Caco-2 (cell line): ENCODE measurements around the gene PDK1. TPM values are rescaled to one million over a fixed set of nuclear protein-coding genes. Genes with fewer than 3 reads are reported as not detected.
"Not testable (repeated sequence)": the region's sequence is repeated elsewhere in the genome, so short reads cannot be mapped to it uniquely, and the experiment has no call there.

Experiments
- BruUV-seq: library from RNA; stranded (reverse); fragments of 400-500 nt; replicated peaks from 2 replicates; lab custom pipeline; 2021; lab: Mats Ljungman, UMichigan
- CTCF ChIA-PET: fragments of 300-600 bp; sonication (Branson Sonifier 250); formaldehyde crosslinking; loops from one replicate; lab custom pipeline; 2022; ENCODE audit warnings: antibody characterized with exemption; lab: Charles Lee
- POLR2A ChIA-PET: fragments of 300-600 bp; sonication (Branson Sonifier 250); formaldehyde crosslinking; loops from one replicate; lab custom pipeline; 2022; ENCODE audit warnings: antibody characterized with exemption; lab: Charles Lee
- DNase-seq, 2 experiments: peaks; one replicate each; pipeline versions ENCODE4 v3.0.0 to v3.0.0-alpha.2; 2020 to 2022
- H3K27me3 ChIP-seq: replicated peaks from 2 replicates; pipeline ENCODE4 v1.6.0; 2011; ENCODE audit warnings: low read length; ENCODE audit not compliant: control insufficient read depth, insufficient read depth
- H3K36me3 ChIP-seq: 2 replicates; pipeline ENCODE4 v1.5.1; 2011; ENCODE audit warnings: low read length; ENCODE audit not compliant: control insufficient read depth, insufficient read depth
- H3K4me1 ChIP-seq: fragments of 250-450 bp; sonication (Bioruptor Pico); 2 replicates; pipeline ENCODE4 v1.5.1; 2020; ENCODE audit warnings: mild to moderate bottlenecking
- H3K4me3 ChIP-seq: 2 replicates; pipeline ENCODE4 v1.5.1; 2011; ENCODE audit warnings: low read depth, mild to moderate bottlenecking, control low read depth, low read length
- H3K9me3 ChIP-seq: fragments of 250-450 bp; sonication (Bioruptor Pico); 2 replicates; pipeline ENCODE4 v1.5.1; 2020; ENCODE audit warnings: mild to moderate bottlenecking, moderate library complexity
- H3K27ac Mint-ChIP-seq: one replicate; pipeline ENCODE4 v1.8.0; 2022; ENCODE audit warnings: mixed read lengths; ENCODE audit not compliant: unreplicated experiment
- H3K27me3 Mint-ChIP-seq: one replicate; pipeline ENCODE4 v1.8.0; 2022; ENCODE audit warnings: mixed read lengths; ENCODE audit not compliant: insufficient read depth, unreplicated experiment
- H3K36me3 Mint-ChIP-seq: one replicate; pipeline ENCODE4 v1.8.0; 2022; ENCODE audit warnings: mild to moderate bottlenecking, mixed read lengths; ENCODE audit not compliant: insufficient read depth, unreplicated experiment
- H3K4me1 Mint-ChIP-seq: one replicate; pipeline ENCODE4 v1.8.0; 2022; ENCODE audit warnings: low read depth, mixed read lengths; ENCODE audit not compliant: unreplicated experiment
- H3K4me3 Mint-ChIP-seq: one replicate; pipeline ENCODE4 v1.8.0; 2022; ENCODE audit warnings: mild to moderate bottlenecking, moderate library complexity, mixed read lengths; ENCODE audit not compliant: unreplicated experiment
- H3K9me3 Mint-ChIP-seq: one replicate; pipeline ENCODE4 v1.8.0; 2022; ENCODE audit warnings: mixed read lengths; ENCODE audit not compliant: unreplicated experiment
- intact Hi-C: fragments of 100-400 bp; cut with micrococcal nuclease; formaldehyde crosslinking; loops from one replicate; pipeline ENCODE4 v1.10.0; 2022; ENCODE audit not compliant: unreplicated experiment
- total RNA-seq: library from RNA; stranded (reverse); gene quantifications from 2 replicates; pipeline ENCODE4 v1.2.3, GENCODE V29; 2022
- TF ChIP-seq, protein P1 (sequence below), 2 experiments: fragments of 200-600 bp in 1 of 2; IDR thresholded peaks; 1 replicate in 1 of 2; 2 replicates in 1 of 2; pipeline versions ENCODE4 v1.5.1 to v1.8.0; 2011 to 2022; ENCODE audit warnings: antibody characterized with exemption in 1 of 2, control low read depth in 1 of 2, inconsistent platforms in 1 of 2, low read depth in 1 of 2, low read length in 1 of 2, mild to moderate bottlenecking in 1 of 2, moderate library complexity in 1 of 2; ENCODE audit not compliant: insufficient read depth in 1 of 2, severe bottlenecking in 1 of 2, unreplicated experiment in 1 of 2

Gene PDK1
- total RNA-seq, 1 experiment from 2014 or later: 11.0 TPM

DNA sequence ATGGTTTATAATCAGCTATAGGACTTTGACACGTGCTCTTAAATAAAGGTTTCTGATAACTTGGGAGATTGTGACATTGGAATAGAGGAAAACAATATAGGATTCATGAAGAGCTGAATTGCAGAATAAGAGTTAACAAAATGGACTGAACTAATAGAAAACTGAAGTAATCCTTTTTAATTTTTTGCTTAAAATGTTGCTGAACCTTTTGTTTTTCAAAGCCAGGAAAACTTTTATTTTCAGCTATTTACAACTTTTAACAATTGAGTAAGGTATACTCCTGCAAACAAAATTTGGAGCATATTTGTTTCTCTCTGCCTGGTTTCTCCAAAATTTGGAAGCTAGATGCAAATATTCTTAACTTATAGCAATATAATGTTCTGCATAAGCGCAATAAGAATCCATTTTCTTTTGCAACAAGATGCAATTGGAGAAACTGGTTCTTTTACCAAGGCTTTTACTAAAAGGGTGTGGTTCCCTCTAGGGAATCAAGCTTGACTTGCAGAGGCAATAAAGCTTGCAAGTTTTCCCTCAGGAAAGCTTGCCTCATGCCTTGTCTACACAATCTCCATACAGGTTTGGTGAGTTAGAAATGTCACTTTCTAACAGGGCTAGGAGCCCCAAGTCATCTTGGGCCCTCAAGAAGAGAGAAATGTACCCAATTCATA, 10.3 kb upstream of the PDK1 start:
- no peaks in the 10 kb centered on the region for H3K27me3 ChIP-seq
- ChIA-PET POLR2A (no interaction called here), CTCF (no interaction called here)
- TF ChIP-seq, protein P1, sequence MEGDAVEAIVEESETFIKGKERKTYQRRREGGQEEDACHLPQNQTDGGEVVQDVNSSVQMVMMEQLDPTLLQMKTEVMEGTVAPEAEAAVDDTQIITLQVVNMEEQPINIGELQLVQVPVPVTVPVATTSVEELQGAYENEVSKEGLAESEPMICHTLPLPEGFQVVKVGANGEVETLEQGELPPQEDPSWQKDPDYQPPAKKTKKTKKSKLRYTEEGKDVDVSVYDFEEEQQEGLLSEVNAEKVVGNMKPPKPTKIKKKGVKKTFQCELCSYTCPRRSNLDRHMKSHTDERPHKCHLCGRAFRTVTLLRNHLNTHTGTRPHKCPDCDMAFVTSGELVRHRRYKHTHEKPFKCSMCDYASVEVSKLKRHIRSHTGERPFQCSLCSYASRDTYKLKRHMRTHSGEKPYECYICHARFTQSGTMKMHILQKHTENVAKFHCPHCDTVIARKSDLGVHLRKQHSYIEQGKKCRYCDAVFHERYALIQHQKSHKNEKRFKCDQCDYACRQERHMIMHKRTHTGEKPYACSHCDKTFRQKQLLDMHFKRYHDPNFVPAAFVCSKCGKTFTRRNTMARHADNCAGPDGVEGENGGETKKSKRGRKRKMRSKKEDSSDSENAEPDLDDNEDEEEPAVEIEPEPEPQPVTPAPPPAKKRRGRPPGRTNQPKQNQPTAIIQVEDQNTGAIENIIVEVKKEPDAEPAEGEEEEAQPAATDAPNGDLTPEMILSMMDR (IDR thresholded peaks at IDR 0.05; ENCODE audit: insufficient read depth in 1 of 2, low read depth in 1 of 2, low read length in 1 of 2, severe bottlenecking in 1 of 2, unreplicated experiment in 1 of 2): no peak
- H3K36me3 ChIP-seq: no peaks in the 10 kb centered on the region
- BruUV-seq: no TSS peak
- Mint-ChIP-seq H3K27ac (no peak overlapping the region), H3K9me3 (peaks cover 33% of the 10 kb centered on the region), H3K36me3 (no peaks in the 10 kb centered on the region), H3K4me1 (no peaks in the 10 kb centered on the region), H3K4me3 (no peak overlapping the region), H3K27me3 (no peaks in the 10 kb centered on the region)
- H3K4me1 ChIP-seq: peaks cover 5% of the 10 kb centered on the region; the same call in 1 of the 2 replicates
- H3K9me3 ChIP-seq: peaks cover 8% of the 10 kb centered on the region; the same call in 1 of the 2 replicates
- intact Hi-C loops: no loop called here
- H3K4me3 ChIP-seq: no peak overlapping the region
- peak in 1 of 2 experiments; percentile 21 for DNase-seq

GRCh38 chr2:172549131-172549530, 6.8 kb upstream of the PDK1 start:
- peaks cover 11% of the 10 kb centered on the region for H3K4me1 Mint-ChIP-seq
- H3K9me3 Mint-ChIP-seq: peaks cover 9% of the 10 kb centered on the region
- POLR2A ChIA-PET: no interaction called here

DNA sequence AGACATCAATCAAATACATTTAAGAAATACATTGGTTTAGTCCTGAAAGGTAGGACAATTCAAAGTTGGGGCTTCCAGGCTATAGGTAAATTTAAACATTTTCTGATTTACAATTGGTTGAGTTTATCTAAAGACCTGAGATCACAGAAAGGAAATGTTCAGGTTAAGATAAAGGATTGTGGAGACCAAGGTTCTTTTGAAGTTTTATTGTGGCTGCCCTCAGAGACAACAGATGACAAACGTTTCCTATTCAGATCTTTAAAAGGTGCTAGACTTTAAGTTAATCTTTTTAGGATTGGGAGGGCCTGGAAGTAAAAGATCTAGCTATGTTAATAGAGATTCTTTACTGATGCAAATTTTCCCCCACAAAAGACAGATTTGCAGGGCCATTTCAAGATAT, 6.1 kb upstream of the PDK1 start:
- H3K4me1 ChIP-seq, H3K4me3 ChIP-seq, H3K27me3 Mint-ChIP-seq, H3K36me3 ChIP-seq, H3K9me3 ChIP-seq, intact Hi-C loops, H3K4me3 Mint-ChIP-seq, CTCF ChIA-PET, BruUV-seq, H3K36me3 Mint-ChIP-seq, POLR2A ChIA-PET, H3K27ac Mint-ChIP-seq, DNase-seq, H3K27me3 ChIP-seq, H3K9me3 Mint-ChIP-seq: not testable (repeated sequence)
- H3K4me1 Mint-ChIP-seq: peaks cover 14% of the 10 kb centered on the region

More at GRCh38 chr2:172549131-172549530, 6.8 kb upstream of the PDK1 start:
- intact Hi-C loops: no loop called here
- BruUV-seq: no TSS peak
- H3K36me3 Mint-ChIP-seq: no peaks in the 10 kb centered on the region
- H3K36me3 ChIP-seq: no peaks in the 10 kb centered on the region
- no peak overlapping the region for H3K4me3 Mint-ChIP-seq
- H3K27ac Mint-ChIP-seq: no peak overlapping the region
- no peaks in the 10 kb centered on the region for H3K27me3 Mint-ChIP-seq
- 0 out of 2 replicates have a peak, but pooled peaks cover 4% of the 10 kb centered on the region for H3K9me3 ChIP-seq
- H3K4me1 ChIP-seq: peaks cover 8% of the 10 kb centered on the region; the same call in 1 of the 2 replicates
- DNase-seq: no peak
- H3K27me3 ChIP-seq: no peaks in the 10 kb centered on the region
- CTCF ChIA-PET: no interaction called here
- H3K4me3 ChIP-seq: no peak overlapping the region
- TF ChIP-seq, protein P1 (IDR thresholded peaks at IDR 0.05; ENCODE audit: insufficient read depth in 1 of 2, low read depth in 1 of 2, low read length in 1 of 2, severe bottlenecking in 1 of 2, unreplicated experiment in 1 of 2): no peak
